Mesendoderm (in vitro differentiated cells): ENCODE results near the gene FAM50A.

Source experiments
- DNase-seq: peaks from one replicate; pipeline ENCODE4 v3.0.0; 2013
- H2AK5ac ChIP-seq: 2 replicates; pipeline ENCODE4 v1.6.1; 2013; ENCODE audit warnings: low read length, inconsistent platforms
- H2BK120ac ChIP-seq: 2 replicates; pipeline ENCODE4 v1.6.1; 2013; ENCODE audit warnings: low read depth, mild to moderate bottlenecking, low read length, moderate library complexity, mixed read lengths
- H2BK15ac ChIP-seq: replicated peaks from 2 replicates; pipeline ENCODE4 v1.6.1; 2013; ENCODE audit warnings: low read depth, mild to moderate bottlenecking, moderate library complexity
- H2BK5ac ChIP-seq: 2 replicates; pipeline ENCODE4 v1.6.1; 2013; ENCODE audit warnings: low read length, inconsistent platforms
- H3K18ac ChIP-seq: 2 replicates; pipeline ENCODE4 v1.6.1; 2013; ENCODE audit warnings: mild to moderate bottlenecking, low read length, mixed read lengths
- H3K23ac ChIP-seq: one replicate; pipeline ENCODE4 v1.6.1; 2013; ENCODE audit warnings: low read length
- H3K27ac ChIP-seq: 2 replicates; pipeline ENCODE4 v1.5.1; 2013; ENCODE audit warnings: low read depth, mild to moderate bottlenecking, inconsistent platforms, low read length, moderate library complexity
- H3K27me3 ChIP-seq: 2 replicates; pipeline ENCODE4 v1.6.1; 2013; ENCODE audit warnings: low read length, control low read depth, mild to moderate bottlenecking, inconsistent platforms; ENCODE audit not compliant: insufficient read depth, poor library complexity
- H3K36me3 ChIP-seq: 2 replicates; pipeline ENCODE4 v1.6.1; 2013; ENCODE audit warnings: low read length, inconsistent platforms; ENCODE audit not compliant: control insufficient read depth, insufficient read depth
- H3K4ac ChIP-seq: one replicate; pipeline ENCODE4 v1.6.1; 2013; ENCODE audit warnings: low read depth, mild to moderate bottlenecking, low read length, moderate library complexity
- H3K4me1 ChIP-seq: 2 replicates; pipeline ENCODE4 v1.6.1; 2013; ENCODE audit warnings: low read depth, low read length, inconsistent platforms; ENCODE audit not compliant: control insufficient read depth
- H3K4me2 ChIP-seq: 2 replicates; pipeline ENCODE4 v1.6.1; 2013; ENCODE audit warnings: low read length
- H3K4me3 ChIP-seq: 2 replicates; pipeline ENCODE4 v1.5.1; 2013; ENCODE audit warnings: mild to moderate bottlenecking, low read length
- H3K56ac ChIP-seq: one replicate; pipeline ENCODE4 v1.6.1; 2013; ENCODE audit warnings: low read length
- H3K79me1 ChIP-seq: 2 replicates; pipeline ENCODE4 v1.6.1; 2013; ENCODE audit warnings: low read length, inconsistent platforms
- H3K79me2 ChIP-seq: 2 replicates; pipeline ENCODE4 v1.6.1; 2013; ENCODE audit warnings: mild to moderate bottlenecking, low read length; ENCODE audit not compliant: control insufficient read depth, insufficient read depth
- H3K9ac ChIP-seq: 2 replicates; pipeline ENCODE4 v1.6.1; 2013; ENCODE audit warnings: low read length, inconsistent platforms
- H4K5ac ChIP-seq: one replicate; pipeline ENCODE4 v1.6.1; 2013; ENCODE audit warnings: low read length
- H4K8ac ChIP-seq: one replicate; pipeline ENCODE4 v1.6.1; 2013; ENCODE audit warnings: low read depth, mild to moderate bottlenecking, control low read depth, low read length, moderate library complexity
- WGBS: extraction: QIAGEN DNeasy Blood & Tissue Kit; methylation state at CpG from one replicate; pipeline ENCODE4 v1.1.7; 2013; ENCODE audit warnings: low lambda C conversion rate, missing lambda C conversion rate; ENCODE audit not compliant: insufficient coverage; ENCODE audit errors: extremely low coverage; 5-methylcytosine and 5-hydroxymethylcytosine counted together

The FAM50A gene

DNA sequence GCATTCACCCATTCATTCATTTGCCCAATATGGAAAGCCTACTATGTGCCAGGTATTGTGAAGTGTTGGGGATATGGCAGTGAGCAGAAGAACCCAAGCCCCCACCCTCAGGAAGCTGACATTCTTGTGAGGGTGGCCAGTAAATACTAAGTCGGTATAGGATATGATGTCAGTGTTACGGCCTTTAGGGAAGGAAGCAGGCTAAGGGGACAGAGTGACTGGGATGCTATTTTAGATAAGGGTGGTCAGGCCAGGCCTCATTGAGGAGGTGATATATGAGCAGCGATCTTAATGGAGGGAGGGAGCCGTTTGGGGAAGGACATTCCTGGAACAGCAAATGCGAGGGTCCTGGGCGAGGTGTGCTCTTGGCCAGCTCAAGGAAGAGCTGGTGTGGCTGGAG is 13.5 kb upstream of the FAM50A start:
- no peak overlapping the region for H2AK5ac ChIP-seq
- no peak for DNase-seq
- peak overlapping the region; percentile 64 for H3K56ac ChIP-seq
- WGBS = no CpG with 5 or more reads among the region's 6 CpGs
- H3K4me2 ChIP-seq = no peak overlapping the region
- no peak overlapping the region for H3K27ac ChIP-seq
- no peaks in the 10 kb centered on the region for H3K36me3 ChIP-seq
- no peak overlapping the region for H3K23ac ChIP-seq
- no peaks in the 10 kb centered on the region for H3K4me1 ChIP-seq
- no peak overlapping the region for H3K4ac ChIP-seq
- no peak overlapping the region for H4K5ac ChIP-seq
- no peak overlapping the region for H2BK15ac ChIP-seq
- no peak overlapping the region for H3K9ac ChIP-seq
- no peak overlapping the region for H3K4me3 ChIP-seq
- no peak overlapping the region for H2BK5ac ChIP-seq
- no peaks in the 10 kb centered on the region for H3K79me1 ChIP-seq
- no peak overlapping the region for H3K18ac ChIP-seq
- H3K27me3 ChIP-seq = no peaks in the 10 kb centered on the region
- H2BK120ac ChIP-seq = no peak overlapping the region
- H4K8ac ChIP-seq = no peak overlapping the region
- H3K79me2 ChIP-seq = no peaks in the 10 kb centered on the region

- no peaks in the 10 kb centered on the region for H3K79me1 ChIP-seq
- no peak overlapping the region for H3K18ac ChIP-seq
- H3K4me3 ChIP-seq = no peak overlapping the region
- H4K5ac ChIP-seq = no peak overlapping the region
- no peak overlapping the region for H3K4me2 ChIP-seq
- WGBS = no CpG with 5 or more reads among the region's 7 CpGs
- no peak overlapping the region for H2BK15ac ChIP-seq
- peak overlapping the region; percentile 64 for H3K56ac ChIP-seq
- no peak overlapping the region for H3K27ac ChIP-seq
- H2AK5ac ChIP-seq = no peak overlapping the region
- H3K36me3 ChIP-seq = no peaks in the 10 kb centered on the region
- no peak overlapping the region for H4K8ac ChIP-seq
- no peaks in the 10 kb centered on the region for H3K27me3 ChIP-seq
- no peak overlapping the region for H3K9ac ChIP-seq
- H3K4me1 ChIP-seq = no peaks in the 10 kb centered on the region
- H3K79me2 ChIP-seq = no peaks in the 10 kb centered on the region
- H3K23ac ChIP-seq = no peak overlapping the region
- no peak overlapping the region for H3K4ac ChIP-seq
- H2BK5ac ChIP-seq = no peak overlapping the region
- no peak overlapping the region for H2BK120ac ChIP-seq
- no peak for DNase-seq
Observed at GRCh38 chrX:154430916-154431315, 13.0 kb upstream of the FAM50A start.

DNA sequence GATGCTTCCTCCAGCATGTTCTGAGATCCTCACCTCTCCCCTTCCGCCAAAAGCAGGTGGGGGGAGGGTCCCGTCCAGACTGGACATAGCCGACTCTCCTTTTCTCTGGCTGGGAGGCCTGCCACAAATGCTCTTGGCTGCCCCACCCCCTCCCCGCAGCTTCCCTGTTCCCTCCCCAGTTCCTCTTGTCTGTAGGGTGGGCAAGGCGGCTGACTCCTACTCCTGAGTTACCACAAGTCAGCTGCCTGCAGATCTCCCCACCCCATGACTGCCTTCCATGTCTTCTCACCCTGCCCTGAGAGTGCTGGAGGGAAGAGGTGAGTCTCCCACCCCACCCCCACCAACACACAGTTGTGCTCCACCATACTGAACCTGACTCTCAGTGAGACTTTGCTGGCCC is 12.6 kb upstream of the FAM50A start:
- no peak overlapping the region for H3K4me2 ChIP-seq
- H2AK5ac ChIP-seq = no peak overlapping the region
- no peak overlapping the region for H3K4me3 ChIP-seq
- no peak overlapping the region for H2BK120ac ChIP-seq
- H3K56ac ChIP-seq = no peak overlapping the region
- no peak overlapping the region for H4K5ac ChIP-seq
- no peak overlapping the region for H2BK5ac ChIP-seq
- DNase-seq = no peak
- no peaks in the 10 kb centered on the region for H3K79me1 ChIP-seq
- H3K4ac ChIP-seq = no peak overlapping the region
- no peaks in the 10 kb centered on the region for H3K27me3 ChIP-seq
- H3K79me2 ChIP-seq = no peaks in the 10 kb centered on the region
- no peaks in the 10 kb centered on the region for H3K4me1 ChIP-seq
- no peak overlapping the region for H2BK15ac ChIP-seq
- H3K23ac ChIP-seq = no peak overlapping the region
- no peak overlapping the region for H3K27ac ChIP-seq
- no CpG with 5 or more reads among the region's 5 CpGs for WGBS
- no peak overlapping the region for H3K18ac ChIP-seq
- no peak overlapping the region for H4K8ac ChIP-seq
- H3K9ac ChIP-seq = no peak overlapping the region
- H3K36me3 ChIP-seq = no peaks in the 10 kb centered on the region

GRCh38 chrX:154432210-154432609 is 11.7 kb upstream of the FAM50A start:
- Histone ChIP-seq H3K23ac (no peak overlapping the region), H3K79me1 (no peaks in the 10 kb centered on the region), H2AK5ac (no peak overlapping the region), H3K56ac (no peak overlapping the region), H3K4me1 (no peaks in the 10 kb centered on the region), H4K8ac (no peak overlapping the region), H2BK5ac (no peak overlapping the region), H3K4me3 (no peak overlapping the region), H4K5ac (no peak overlapping the region), H3K18ac (no peak overlapping the region), H3K9ac (no peak overlapping the region), H3K36me3 (no peaks in the 10 kb centered on the region), H3K4me2 (no peak overlapping the region), H3K27me3 (no peaks in the 10 kb centered on the region), H3K27ac (no peak overlapping the region), H2BK120ac (no peak overlapping the region), H2BK15ac (no peak overlapping the region), H3K4ac (no peak overlapping the region), H3K79me2 (no peaks in the 10 kb centered on the region)
- no peak for DNase-seq
- WGBS = no CpG with 5 or more reads among the region's 8 CpGs

DNA sequence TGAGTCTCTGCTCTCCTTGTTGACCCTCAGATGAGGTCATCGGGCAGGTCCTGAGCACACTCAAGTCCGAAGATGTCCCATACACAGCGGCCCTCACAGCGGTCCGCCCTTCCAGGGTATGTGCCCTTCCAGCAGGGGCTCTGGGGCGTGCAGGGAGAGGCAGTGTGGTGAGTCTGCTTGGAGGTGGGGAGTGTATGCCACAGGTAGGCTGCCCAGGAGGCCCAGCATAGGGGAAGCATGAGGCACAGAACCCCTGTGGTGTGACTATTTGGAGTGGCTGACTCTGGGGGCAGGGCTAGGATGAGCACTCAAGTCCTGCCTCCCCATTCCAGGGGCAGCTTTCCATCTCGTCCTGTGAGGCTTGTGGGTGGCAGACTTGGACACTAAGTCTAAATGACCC is 10.3 kb upstream of the FAM50A start:
- no peak overlapping the region for H3K4me2 ChIP-seq
- no peak overlapping the region for H2BK15ac ChIP-seq
- H3K27me3 ChIP-seq = no peaks in the 10 kb centered on the region
- H3K4me3 ChIP-seq = no peak overlapping the region
- no peak overlapping the region for H3K18ac ChIP-seq
- H3K4me1 ChIP-seq = no peaks in the 10 kb centered on the region
- H2BK120ac ChIP-seq = no peak overlapping the region
- H3K79me2 ChIP-seq = peaks cover 11% of the 10 kb centered on the region
- no peak overlapping the region for H3K56ac ChIP-seq
- H3K27ac ChIP-seq = no peak overlapping the region
- peaks cover 3% of the 10 kb centered on the region for H3K79me1 ChIP-seq
- H4K5ac ChIP-seq = no peak overlapping the region
- no peak overlapping the region for H2AK5ac ChIP-seq
- H2BK5ac ChIP-seq = no peak overlapping the region
- H3K4ac ChIP-seq = no peak overlapping the region
- no peak for DNase-seq
- no peak overlapping the region for H4K8ac ChIP-seq
- no peak overlapping the region for H3K9ac ChIP-seq
- H3K36me3 ChIP-seq = no peaks in the 10 kb centered on the region
- no CpG with 5 or more reads among the region's 7 CpGs for WGBS
- H3K23ac ChIP-seq = no peak overlapping the region

- H3K4me2 ChIP-seq = no peak overlapping the region
- H2BK15ac ChIP-seq = no peak overlapping the region
- no peak overlapping the region for H3K56ac ChIP-seq
- no peak overlapping the region for H4K5ac ChIP-seq
- no peak overlapping the region for H3K4me3 ChIP-seq
- H3K4me1 ChIP-seq = no peaks in the 10 kb centered on the region
- H4K8ac ChIP-seq = no peak overlapping the region
- no peak overlapping the region for H2BK5ac ChIP-seq
- H3K79me2 ChIP-seq = peaks cover 17% of the 10 kb centered on the region
- H3K23ac ChIP-seq = no peak overlapping the region
- H2BK120ac ChIP-seq = no peak overlapping the region
- H3K4ac ChIP-seq = no peak overlapping the region
- WGBS = no CpG with 5 or more reads among the region's 7 CpGs
- H3K27ac ChIP-seq = no peak overlapping the region
- no peak overlapping the region for H3K9ac ChIP-seq
- H3K36me3 ChIP-seq = no peaks in the 10 kb centered on the region
- no peak overlapping the region for H3K18ac ChIP-seq
- no peak overlapping the region for H2AK5ac ChIP-seq
- H3K27me3 ChIP-seq = no peaks in the 10 kb centered on the region
- H3K79me1 ChIP-seq = peaks cover 5% of the 10 kb centered on the region
- DNase-seq = no peak
Observed at GRCh38 chrX:154434394-154435168, 9.4 kb upstream of the FAM50A start.
